Neural cell (in vitro differentiated cells): ENCODE measurements around the gene MAP4K5.

Source experiments
- CTCF ChIP-seq: fragments of 450-650 bp; IDR thresholded peaks from 2 replicates; pipeline ENCODE4 v1.5.1; 2014; ENCODE audit warnings: antibody characterized with exemption, mild to moderate bottlenecking, moderate library complexity; ENCODE audit not compliant: poor library complexity, severe bottlenecking
- EZH2 ChIP-seq: fragments of 200-600, 300-800 bp; shearing (Covaris generic), sonication (generic); IDR thresholded peaks from 2 replicates; pipeline ENCODE4 v1.6.1; 2014; ENCODE audit warnings: antibody characterized with exemption, low read length, borderline replicate concordance, mild to moderate bottlenecking; ENCODE audit not compliant: insufficient read depth, poor library complexity, severe bottlenecking
- TF ChIP-seq, protein P1 (sequence below): IDR thresholded peaks from 2 replicates; pipeline ENCODE4 v1.6.1; 2012; ENCODE audit warnings: borderline replicate concordance

DNA sequence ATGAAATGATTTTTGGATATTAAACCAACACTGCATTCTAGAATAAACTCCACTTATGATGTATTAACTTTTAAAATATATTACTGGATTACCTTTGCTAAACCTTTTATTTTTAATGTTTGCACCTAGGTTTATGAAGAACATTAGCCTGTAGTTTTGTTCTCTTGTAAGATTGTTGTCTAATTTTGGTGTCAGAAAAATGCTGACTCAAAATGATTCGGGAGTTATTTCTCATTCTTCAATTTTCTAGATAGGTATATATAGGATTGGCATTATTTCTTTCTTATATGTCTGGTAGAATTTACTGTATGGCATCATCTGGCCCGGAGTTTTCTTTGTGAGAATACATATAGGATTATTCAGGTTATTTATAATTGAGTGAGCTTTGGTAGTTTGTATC, 54.6 kb downstream of the MAP4K5 start:
- no peak for TF ChIP-seq CTCF
- no peak for TF ChIP-seq EZH2
- TF ChIP-seq, protein P1, sequence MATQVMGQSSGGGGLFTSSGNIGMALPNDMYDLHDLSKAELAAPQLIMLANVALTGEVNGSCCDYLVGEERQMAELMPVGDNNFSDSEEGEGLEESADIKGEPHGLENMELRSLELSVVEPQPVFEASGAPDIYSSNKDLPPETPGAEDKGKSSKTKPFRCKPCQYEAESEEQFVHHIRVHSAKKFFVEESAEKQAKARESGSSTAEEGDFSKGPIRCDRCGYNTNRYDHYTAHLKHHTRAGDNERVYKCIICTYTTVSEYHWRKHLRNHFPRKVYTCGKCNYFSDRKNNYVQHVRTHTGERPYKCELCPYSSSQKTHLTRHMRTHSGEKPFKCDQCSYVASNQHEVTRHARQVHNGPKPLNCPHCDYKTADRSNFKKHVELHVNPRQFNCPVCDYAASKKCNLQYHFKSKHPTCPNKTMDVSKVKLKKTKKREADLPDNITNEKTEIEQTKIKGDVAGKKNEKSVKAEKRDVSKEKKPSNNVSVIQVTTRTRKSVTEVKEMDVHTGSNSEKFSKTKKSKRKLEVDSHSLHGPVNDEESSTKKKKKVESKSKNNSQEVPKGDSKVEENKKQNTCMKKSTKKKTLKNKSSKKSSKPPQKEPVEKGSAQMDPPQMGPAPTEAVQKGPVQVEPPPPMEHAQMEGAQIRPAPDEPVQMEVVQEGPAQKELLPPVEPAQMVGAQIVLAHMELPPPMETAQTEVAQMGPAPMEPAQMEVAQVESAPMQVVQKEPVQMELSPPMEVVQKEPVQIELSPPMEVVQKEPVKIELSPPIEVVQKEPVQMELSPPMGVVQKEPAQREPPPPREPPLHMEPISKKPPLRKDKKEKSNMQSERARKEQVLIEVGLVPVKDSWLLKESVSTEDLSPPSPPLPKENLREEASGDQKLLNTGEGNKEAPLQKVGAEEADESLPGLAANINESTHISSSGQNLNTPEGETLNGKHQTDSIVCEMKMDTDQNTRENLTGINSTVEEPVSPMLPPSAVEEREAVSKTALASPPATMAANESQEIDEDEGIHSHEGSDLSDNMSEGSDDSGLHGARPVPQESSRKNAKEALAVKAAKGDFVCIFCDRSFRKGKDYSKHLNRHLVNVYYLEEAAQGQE, result no peak
